Cardiac muscle cell (in vitro differentiated cells and primary cell): ENCODE data around the gene ZFP90. TPM values are rescaled to one million over a fixed set of nuclear protein-coding genes. Genes with fewer than 3 reads are reported as not detected.

ENCODE experiments used
- DNase-seq, 2 donors: peaks; one replicate each; pipeline versions ENCODE4 v3.0.0 to v3.0.0-alpha.2; 2010 to 2017; ENCODE audit warnings: low read depth in 1 of 2, low spot score in 1 of 2
- H3K27ac ChIP-seq: fragments of 200-600 bp; sonication (generic); 2 replicates; pipeline ENCODE4 v1.5.1; 2016
- H3K27me3 ChIP-seq: fragments of 200-600 bp; sonication (generic); 2 replicates; pipeline ENCODE4 v1.6.0; 2016; ENCODE audit warnings: control low read depth
- H3K36me3 ChIP-seq: fragments of 200-600 bp; sonication (generic); 2 replicates; pipeline ENCODE4 v1.5.1; 2016; ENCODE audit warnings: control low read depth
- H3K4me1 ChIP-seq: fragments of 200-600 bp; sonication (generic); 2 replicates; pipeline ENCODE4 v1.8.1; 2017; ENCODE audit warnings: low read depth, mild to moderate bottlenecking, mixed run types
- H3K4me3 ChIP-seq: fragments of 200-600 bp; sonication (generic); 2 replicates; pipeline ENCODE4 v1.5.1; 2016; ENCODE audit warnings: mild to moderate bottlenecking
- H3K9me3 ChIP-seq: fragments of 200-600 bp; sonication (generic); 2 replicates; pipeline ENCODE4 v1.5.1; 2017; ENCODE audit warnings: low read depth, mild to moderate bottlenecking, control low read depth
- CTCF ChIP-seq: IDR thresholded peaks from 2 replicates; pipeline ENCODE4 v1.5.1; 2012; ENCODE audit warnings: low read depth, mild to moderate bottlenecking, low read length
- polyA plus RNA-seq: library from polyadenylated mRNA; unstranded; fragments of >200 nt; fragmentation: Nextera tagmentation; extraction: Ambion mirVana; gene quantifications from 2 replicates; pipeline ENCODE4 v1.2.1, GENCODE V29; 2016
- total RNA-seq: library from RNA; depleted of rRNA; stranded (reverse); fragments of >200 nt; gene quantifications from 2 replicates; pipeline ENCODE4 v1.2.3, GENCODE V29; 2016

Gene ZFP90
- total and polyA plus RNA-seq, 2 experiments from 2014 or later, result 29.1 to 69.3 TPM

- peaks cover 43% of the 10 kb centered on the region for H3K9me3 ChIP-seq
- no peaks in the 10 kb centered on the region for H3K4me1 ChIP-seq
- no peak for TF ChIP-seq CTCF
- H3K27me3 ChIP-seq, result no peaks in the 10 kb centered on the region
- no peak overlapping the region for H3K4me3 ChIP-seq
- peak; percentile 1 to 5 for DNase-seq
- no peak overlapping the region for H3K27ac ChIP-seq
- H3K36me3 ChIP-seq, result peaks cover 39% of the 10 kb centered on the region
Measured at GRCh38 chr16:68564382-68564985, 25.4 kb downstream of the ZFP90 start.

- no peaks in the 10 kb centered on the region for H3K36me3 ChIP-seq
- H3K27ac ChIP-seq, result no peak overlapping the region
- H3K27me3 ChIP-seq, result no peaks in the 10 kb centered on the region
- no peak overlapping the region for H3K4me3 ChIP-seq
- no peak for DNase-seq
- TF ChIP-seq CTCF, result no peak
- H3K9me3 ChIP-seq, result no peaks in the 10 kb centered on the region
- no peaks in the 10 kb centered on the region for H3K4me1 ChIP-seq
Measured at GRCh38 chr16:68574479-68574878, 35.4 kb downstream of the ZFP90 start.

GRCh38 chr16:68575082-68575481, 36.0 kb downstream of the ZFP90 start:
- Histone ChIP-seq H3K36me3 (no peaks in the 10 kb centered on the region), H3K4me3 (no peak overlapping the region), H3K27ac (no peak overlapping the region), H3K9me3 (no peaks in the 10 kb centered on the region), H3K27me3 (no peaks in the 10 kb centered on the region), H3K4me1 (no peaks in the 10 kb centered on the region)
- no peak for TF ChIP-seq CTCF
- no peak for DNase-seq

- H3K4me3 ChIP-seq, result no peak overlapping the region
- no peak for DNase-seq
Measured at GRCh38 chr16:68577352-68577853, 38.3 kb downstream of the ZFP90 start.

GRCh38 chr16:68590201-68590994, 51.3 kb downstream of the ZFP90 start:
- TF ChIP-seq CTCF, result peak; percentile 79
- Histone ChIP-seq H3K27me3 (no peaks in the 10 kb centered on the region), H3K36me3 (no peaks in the 10 kb centered on the region), H3K4me1 (no peaks in the 10 kb centered on the region), H3K27ac (no peak overlapping the region), H3K4me3 (no peak overlapping the region), H3K9me3 (no peaks in the 10 kb centered on the region)
- peak; percentile 77 to 83 for DNase-seq

More at GRCh38 chr16:68577352-68577853, 38.3 kb downstream of the ZFP90 start:
- no peaks in the 10 kb centered on the region for H3K36me3 ChIP-seq
- no peaks in the 10 kb centered on the region for H3K27me3 ChIP-seq
- no peaks in the 10 kb centered on the region for H3K4me1 ChIP-seq
- no peaks in the 10 kb centered on the region for H3K9me3 ChIP-seq
- TF ChIP-seq CTCF, result no peak
- no peak overlapping the region for H3K27ac ChIP-seq
